Dedifferentiated amniotic fluid mesenchymal stem cell (primary cell): ENCODE measurements around the gene ARRB2.

ENCODE experiments used
- DNase-seq: peaks from one replicate; pipeline ENCODE4 v3.0.0-alpha.2; 2016; ENCODE audit errors: extremely low spot score

ARRB2 gene

DNA sequence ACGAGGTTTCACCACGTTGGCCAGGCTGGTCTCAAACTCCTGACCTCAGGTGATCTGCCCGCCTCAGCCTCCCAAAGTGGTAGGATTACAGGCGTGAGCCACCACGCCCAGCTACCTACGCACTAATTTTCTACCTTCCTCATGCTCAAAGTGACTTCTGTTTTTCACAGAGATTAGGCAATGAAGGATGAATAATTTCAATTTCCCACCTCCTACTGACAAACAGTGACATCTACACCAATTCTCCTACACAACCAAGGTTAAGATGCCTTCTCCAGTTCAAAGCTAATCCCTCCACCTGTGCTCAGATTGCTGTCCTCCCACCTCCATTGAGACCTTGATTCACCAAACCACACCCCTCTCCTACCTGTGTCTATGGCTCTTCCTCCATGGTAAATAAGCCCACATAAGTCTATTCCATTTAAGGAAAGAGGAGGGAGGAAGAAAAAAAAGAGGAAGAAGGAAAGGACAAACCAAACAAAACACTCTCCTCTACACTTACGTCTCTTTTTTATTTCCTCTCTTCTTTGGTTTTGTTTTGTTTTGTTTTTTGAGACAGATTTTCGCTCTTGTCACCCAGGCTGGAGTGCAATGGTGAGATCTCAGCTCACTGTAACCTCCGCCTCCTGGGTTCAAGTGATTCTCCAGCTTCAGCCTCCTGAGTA is 15.3 kb downstream of the ARRB2 start:
- no peak for DNase-seq

DNA sequence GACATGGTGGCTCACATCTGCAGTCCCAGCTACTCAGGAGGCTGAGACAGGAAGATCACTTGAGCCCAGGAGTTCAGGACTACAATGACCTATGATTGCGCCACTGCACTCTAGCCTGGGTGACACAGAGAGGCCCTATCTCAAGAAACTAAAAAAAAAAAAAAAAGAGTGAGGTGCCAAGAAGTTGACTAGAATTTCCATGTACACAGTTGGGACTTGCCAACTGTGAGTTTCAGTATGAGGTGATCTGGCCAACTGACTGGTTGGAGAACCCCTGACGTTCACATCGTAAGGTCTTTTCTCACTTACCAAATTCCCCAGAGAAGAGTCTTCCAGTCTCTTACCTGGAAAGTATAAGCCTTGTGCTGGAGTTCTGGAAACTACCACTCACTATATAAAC is 17.7 kb downstream of the ARRB2 start:
- DNase-seq, result no peak

DNA sequence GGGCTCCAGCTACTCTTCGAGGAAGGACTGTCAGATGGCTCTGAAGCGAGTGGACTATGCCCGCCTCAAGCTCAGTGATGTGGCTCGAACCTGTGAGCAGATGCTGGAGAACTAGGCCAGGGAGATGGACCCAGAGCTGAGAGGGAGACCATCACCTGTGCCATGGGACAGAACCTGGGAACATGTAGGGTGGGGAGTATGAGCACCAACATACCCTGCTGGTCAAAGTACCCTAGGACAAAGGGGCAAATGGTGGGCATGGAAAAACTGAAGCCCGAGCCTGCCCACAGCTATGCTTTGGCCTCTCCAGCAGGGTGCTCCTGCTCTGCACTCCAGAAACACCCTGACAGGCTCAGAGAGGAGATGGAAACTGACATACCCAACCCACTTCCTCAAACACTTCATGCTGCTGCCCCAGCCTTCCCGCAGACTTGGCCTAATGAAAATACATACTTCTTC is 22.7 kb downstream of the ARRB2 start:
- DNase-seq, result no peak

DNA sequence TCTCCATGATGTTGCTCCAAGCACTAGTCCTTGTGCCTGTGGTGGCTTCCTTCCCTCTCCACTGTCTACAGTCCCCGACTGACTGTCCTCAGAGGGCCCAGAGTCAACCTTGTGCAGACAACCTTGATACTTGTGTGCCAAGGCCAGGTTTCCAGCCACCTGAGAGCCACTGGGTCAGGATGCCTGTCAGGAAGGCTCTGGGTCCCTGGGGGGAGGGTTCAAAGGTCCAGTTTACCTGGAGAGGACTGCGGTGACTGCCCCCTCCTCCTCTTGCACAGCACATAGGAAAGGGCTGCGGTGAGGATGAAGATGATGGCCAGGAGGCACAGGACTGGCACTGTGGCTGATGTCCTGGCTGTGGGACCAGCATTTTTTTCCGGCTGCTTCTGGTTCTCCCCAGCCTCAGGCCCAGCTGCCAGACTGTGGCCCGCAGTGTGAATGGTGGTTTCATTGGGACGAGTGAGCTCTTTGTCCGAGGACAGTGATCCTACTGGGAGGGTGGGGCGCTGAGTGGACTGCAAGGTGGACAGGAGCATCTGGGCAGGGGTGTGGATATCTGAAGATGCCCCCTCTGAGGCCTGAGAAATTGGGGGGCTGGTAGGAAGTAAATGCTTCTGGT is 24.5 kb downstream of the ARRB2 start:
- no peak for DNase-seq

DNA sequence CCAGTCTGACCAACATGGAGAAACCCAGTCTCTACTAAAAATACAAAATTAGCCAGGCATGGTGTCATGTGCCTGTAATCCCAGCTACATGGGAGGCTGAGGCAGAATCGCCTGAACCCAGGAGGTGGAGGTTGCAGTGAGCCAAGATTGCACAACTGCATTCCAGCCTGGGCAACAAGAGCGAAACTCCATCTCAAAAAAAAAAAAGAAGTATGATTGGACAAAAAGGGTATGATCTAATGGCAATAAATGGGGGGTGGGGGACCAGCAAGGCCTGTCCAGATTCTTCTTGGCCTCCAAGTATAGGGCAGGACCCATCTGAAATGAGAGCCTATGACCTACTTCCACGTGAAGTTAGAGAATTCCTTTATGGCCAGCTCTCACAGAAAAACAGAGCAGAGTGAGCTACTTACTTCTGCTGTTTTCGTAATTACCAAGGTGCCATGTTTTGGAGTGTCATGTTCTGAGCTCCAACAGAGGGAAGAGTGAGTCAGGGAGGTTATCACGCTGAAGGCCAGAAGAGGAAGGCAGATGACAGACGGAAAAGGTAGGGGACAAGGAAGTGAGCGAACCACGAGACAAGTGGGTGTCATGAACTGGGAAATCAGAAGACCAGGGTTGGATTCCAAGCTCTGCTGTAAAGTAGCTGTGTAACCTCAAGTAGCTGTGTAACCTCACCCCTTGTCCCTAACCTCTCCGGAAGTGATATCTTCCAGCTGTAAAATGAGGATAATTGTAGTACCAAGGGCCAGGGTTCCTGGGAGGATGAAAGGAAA is 25.6 kb downstream of the ARRB2 start:
- DNase-seq, result no peak

DNA sequence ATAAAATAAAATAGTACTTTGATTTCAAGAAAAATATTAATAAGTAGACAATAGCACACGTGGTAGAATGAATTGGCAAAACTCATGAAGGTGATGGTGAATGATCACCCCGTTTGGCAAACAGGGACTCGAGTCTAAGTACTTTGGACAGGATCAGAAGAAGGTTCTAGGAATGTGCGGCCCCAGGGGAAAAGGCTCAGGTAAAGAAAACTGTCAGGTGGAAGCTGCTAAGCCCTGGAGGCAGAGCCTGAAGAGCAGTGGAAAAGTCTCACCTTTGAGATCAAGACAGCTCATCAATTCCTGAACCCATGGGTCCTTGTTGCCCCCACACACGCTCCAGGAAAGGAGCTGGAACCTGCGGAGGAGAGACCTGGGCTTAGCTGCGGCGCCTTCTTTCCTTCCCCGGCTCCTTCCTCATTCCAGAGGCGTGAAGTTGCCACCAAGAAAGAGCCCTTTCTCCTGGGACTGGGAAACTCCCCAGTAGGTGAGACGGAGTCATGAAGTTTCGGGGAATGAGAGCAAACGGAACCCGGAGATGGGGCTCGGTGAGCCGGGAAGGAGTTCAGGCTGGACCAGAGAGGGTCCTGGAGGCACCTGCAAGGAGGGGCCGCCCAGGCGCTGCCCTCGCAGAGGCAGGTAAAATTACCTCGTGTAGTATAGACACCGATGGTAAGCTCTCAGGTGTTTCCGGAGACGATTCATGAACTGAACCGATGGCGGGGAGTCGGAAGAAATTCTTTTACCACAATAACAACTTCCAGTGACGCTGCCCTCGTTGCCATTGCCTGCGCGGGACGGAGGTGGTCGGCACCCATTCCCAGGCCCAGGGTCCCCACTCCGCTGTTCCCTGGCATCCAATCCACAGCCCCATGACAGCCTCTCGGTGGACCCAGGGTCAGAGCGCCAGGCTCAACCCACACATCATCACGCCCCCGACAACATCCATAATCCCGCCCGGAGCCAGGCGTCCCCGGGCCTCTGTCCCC is 28.0 kb downstream of the ARRB2 start:
- DNase-seq, result no peak

DNA sequence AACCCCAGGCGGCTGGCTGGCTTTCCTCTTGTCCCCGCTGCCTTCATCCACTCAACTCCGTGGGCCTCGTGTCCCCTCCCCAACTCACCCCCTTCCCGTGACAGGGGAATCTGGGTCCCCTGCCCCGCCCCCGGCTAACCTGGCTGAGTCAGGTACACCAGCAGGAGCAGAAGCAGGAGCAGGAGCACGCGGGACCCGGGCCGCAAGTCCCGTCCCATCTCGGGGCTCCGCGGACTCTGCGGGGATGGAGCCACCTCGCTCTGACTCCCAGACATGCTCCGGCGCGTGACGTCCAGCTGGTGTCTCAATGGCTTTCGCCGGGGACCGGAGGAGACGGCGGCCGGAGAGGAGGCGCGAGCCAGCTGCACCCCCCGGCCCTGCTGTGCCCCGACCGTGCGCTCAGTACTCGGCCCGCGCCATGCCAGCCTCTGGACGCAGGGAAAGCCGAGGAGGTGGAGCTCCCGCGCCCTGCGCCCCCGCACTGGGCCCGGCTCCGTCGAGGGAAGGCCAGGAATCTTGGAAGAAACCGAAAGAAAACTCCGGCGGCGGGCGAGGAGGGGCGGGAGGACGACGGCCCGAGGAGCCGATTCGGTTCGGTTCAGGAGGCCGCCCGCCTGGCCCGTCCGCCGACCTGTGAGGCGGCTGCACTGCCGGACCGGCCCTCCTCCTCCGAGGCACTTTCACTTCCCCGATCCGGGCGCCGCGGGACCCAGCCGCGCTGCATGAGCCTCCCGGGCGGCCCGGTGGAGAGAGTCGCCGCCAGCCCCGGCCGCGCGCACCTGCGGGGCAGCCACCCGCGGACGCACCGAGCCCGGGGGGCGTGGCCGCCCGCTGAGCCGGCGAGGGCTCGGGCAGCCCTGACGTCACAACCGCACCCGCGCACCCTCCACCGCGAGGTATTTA is 28.9 kb downstream of the ARRB2 start, which contains the start of the genes CXCL16 and ZMYND15:
Gene CXCL16 (minus strand): TSS at position 807 of the 903 bp plus-strand sequence. CDS start 589 bp downstream, at position 218.
Gene ZMYND15 (plus strand): TSS at position 712 of the 903 bp plus-strand sequence. CDS start 716 bp downstream, outside the sequence.
- DNase-seq, result peak; percentile 29

DNA sequence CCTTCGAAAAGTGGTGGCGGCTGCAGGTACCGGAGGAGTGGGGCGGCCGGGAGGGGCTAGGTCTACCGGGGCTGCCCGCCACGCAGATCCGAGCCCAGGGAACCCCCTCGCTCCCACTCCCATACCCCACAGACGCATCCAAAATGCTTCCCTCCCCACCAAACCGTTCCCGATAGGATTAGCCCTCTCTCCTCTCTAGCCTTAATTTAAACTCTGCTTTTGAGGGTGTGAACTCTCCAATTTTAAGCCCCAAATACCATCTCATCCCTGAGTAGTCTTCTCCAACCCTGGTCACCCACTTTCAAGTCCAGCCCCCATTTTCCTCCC is 29.6 kb downstream of the ARRB2 start:
- no peak for DNase-seq

DNA sequence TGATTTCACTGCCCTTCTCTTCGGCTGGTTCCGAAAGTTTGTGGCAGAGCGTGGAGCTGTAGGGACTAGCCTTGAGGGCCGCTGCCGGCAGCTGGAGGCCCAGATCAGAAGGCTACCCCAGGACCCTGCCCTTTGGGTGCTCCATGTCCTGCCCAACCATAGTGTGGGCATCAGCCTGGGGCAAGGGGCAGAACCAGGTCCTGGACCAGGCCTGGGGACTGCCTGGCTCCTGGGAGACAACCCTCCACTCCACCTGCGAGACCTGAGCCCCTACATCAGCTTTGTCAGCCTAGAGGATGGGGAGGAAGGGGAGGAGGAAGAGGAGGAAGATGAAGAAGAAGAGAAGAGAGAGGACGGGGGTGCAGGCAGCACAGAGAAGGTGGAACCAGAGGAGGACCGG is 30.2 kb downstream of the ARRB2 start:
- DNase-seq, result no peak

DNA sequence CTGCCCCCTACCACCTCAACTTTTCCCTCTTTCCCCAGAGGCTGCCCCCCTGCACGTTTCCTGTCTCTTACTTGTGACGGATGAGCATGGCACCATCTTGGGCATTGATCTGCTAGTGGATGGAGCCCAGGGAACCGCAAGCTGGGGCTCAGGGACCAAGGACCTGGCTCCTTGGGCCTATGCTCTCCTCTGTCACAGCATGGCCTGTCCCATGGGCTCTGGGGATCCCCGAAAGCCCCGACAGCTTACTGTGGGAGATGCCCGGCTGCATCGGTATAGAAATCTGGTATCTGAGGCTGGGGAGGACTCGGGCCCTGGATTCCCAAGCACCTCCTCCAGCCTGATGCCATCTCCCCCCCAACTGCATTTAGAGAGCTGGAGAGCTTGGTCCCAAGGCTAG is 31.1 kb downstream of the ARRB2 start:
- DNase-seq, result no peak

DNA sequence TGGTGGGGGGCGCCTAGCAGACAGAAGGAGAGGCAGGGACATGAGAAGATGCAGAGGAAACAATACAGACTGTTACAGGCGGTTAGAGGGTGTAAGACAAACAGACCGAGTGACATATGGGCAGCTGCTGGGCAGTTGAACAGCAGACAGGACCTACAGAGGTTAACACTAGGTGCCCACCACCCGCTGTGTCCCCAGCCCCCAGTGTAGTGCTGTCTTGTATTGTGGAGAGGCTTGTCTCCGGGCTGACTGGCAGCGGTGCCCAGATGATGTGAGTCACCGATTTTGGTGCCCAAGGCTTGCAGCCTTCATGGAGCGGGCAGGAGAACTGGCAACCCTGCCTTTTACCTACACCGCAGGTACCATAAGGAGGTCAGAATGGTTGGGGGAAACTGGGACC is 31.7 kb downstream of the ARRB2 start:
- no peak for DNase-seq

DNA sequence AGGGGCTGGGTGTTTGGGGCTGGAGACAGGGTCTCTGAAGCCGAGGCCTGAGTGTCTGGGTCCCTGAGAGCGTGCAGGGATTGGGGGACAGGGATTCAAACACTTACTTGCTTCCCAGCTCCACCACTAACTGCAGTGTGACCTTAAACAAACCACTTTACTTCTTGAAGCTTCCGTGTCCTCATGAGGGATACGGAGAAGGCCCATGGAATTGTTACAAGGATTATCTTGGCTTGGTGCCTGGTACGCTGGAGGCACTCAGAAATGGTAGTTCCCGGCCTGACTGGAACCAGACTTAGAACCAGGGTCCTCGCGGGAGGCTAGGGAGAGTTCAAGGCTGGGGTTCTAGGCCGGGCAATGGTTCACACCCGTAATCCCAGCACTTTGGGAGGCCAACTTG is 32.2 kb downstream of the ARRB2 start:
- no peak for DNase-seq

DNA sequence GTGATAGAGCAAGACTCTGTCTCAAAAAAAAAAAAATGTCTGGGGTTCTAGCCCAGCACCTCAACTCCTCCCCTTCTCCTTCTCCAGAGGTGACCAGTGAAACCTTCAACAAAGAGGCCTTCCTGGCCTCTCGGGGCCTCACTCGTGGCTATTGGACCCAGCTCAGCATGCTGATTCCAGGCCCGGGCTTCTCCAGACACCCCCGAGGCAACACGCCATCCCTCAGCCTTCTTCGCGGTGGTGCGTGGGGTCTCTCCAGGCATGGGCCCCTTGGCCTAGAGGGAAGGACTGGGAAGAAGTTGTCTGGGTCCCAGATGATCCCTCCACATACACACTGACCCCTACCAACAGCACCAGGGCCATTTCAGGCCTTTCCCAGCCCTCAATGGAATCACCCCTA is 32.8 kb downstream of the ARRB2 start:
- no peak for DNase-seq

DNA sequence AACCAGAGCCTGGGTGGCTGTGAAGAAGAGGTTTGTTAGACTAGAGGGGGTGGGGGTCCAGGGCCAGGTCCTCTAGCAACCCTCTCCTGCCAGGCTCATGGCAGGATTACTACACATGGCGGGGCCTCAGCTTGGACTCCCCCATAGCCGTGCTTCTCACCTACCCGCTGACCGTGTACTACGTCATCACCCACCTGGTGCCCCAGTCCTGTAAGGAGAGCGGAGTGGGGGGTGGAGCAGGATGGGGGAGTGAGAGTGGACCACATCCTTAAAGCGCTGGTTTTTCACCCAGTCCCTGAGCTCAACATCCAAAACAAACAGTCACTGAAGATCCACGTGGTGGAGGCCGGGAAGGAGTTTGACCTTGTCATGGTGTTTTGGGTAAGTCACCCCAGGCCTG is 33.5 kb downstream of the ARRB2 start:
- DNase-seq, result no peak

DNA sequence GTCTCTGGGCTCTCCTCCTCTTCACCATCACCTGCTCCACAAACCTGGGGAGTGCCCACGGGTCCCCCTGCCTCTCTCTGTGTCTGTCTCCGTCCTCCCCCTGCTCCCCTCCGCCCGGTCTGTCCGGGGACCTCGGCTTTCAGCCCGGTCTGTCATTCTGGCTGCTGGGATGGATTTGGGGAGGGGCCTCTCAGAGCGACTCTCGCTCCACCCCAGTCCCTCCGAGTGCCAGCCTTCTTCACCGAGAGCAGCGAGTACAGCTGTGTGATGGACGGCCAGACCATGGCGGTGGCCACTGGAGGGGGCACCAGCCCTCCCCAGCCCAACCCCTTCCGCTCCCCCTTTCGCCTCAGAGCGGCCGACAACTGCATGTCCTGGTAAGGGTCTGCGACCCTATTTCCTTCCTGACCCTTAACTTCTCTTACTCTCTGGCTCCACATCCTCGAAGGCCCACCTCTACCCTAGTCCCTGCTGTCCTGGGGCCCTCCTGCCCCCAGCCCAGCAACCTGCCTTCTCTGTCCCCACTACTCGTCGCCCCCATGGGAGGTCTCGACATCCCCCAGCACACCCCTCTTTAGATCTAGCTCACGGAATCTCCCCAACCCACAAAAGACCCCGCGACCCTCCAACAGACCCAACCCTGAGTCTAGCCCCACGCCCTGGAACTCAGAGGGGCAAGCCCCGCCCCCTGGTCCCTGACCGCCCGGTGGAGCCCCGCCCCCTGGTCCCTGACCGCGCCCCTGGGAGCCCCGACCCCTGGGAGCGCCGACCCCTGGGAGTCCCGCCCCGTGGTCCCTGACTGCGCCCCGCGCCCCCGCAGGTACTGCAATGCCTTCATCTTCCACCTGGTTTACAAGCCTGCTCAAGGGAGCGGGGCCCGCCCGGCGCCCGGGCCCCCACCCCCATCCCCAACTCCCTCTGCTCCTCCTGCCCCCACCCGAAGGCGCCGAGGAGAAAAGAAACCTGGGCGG is 34.9 kb downstream of the ARRB2 start:
- DNase-seq, result no peak

DNA sequence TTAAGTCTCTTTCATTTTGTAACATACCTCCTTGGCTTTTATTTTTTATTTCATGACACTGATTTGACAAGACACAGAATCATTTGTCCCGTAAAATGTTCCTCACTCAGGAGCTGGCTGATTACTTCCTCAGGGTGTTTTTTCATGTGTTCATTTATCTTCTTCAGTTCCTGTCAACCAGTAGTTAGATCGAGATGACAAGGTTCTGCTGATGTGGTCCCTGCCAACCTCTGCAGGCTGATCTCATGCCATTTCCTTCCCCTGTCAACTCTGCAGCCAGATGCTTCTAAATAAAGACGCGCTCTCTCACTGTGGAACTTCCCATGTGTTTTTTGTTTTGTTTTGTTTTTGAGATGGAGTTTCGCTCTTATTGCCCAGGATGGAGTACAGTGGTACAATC is 37.4 kb downstream of the ARRB2 start:
- no peak for DNase-seq

DNA sequence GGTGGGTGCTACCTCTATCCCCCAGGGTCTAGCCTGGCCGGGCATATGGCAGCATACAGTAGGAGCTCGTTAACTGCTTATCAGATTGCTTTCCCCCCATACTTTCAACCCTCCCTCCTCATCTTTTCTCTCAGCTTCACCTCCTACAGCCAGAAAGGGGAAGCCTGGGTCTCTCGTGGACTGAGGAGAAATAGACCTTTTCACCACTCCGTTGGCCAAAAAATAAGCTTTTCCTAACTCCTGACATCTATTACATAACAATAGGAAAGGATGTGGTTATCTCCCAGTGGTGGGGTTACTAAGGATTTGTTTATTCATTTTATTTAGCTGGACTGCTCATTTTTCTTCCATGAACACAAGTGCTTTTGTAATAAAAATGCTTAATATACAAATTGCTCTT is 38.3 kb downstream of the ARRB2 start:
- DNase-seq, result no peak

DNA sequence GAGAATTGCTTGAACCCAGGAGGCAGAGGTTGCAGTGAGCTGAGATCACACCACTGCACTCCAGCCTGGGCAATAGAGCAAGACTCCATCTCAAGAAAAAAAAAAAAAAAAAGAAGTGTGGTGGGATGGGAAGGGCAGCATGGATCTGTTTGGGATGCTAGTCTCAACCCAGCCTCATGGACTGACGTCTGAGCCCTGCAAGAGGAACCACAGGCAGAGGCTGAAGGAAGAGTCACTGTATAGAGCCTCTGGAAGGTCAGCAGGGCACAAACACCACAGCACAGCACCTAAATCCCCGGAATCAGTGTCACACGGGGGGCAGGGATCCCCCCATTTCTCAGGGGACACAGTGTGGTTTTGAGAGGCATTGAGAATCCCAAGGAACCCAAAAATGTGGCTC is 40.2 kb downstream of the ARRB2 start:
- DNase-seq, result no peak

DNA sequence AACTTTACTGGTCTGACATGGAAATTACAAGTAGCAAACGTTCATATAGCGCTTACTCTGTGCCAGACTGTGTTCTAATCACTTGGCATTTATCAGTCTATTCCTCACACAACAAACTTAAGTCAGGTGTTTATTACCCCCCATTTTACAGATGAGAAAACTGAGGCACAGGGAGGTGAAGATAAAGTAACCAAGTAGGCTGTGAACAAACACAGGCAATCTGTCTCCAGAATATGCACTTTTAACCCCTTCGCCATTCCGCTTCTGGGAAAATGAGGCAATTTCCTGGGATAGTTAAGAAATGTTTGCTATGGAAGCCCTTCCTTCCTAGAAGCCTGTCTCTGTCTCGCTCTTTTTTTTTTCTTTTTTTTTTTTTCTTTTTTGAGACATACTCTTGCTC is 41.5 kb downstream of the ARRB2 start:
- no peak for DNase-seq
